SIG-M5 treated with dmso at 0.1 percent for 504 hours (cell line): ENCODE measurements around the gene COMT.

Experiments used
- DNase-seq: peaks from one replicate; lab custom pipeline; 2025; ENCODE audit not compliant: unreplicated experiment; lab: John Stamatoyannopoulos, UW

COMT gene

GRCh38 chr22:19981171-19981960 is 39.8 kb downstream of the COMT start:
- no peak for DNase-seq

- DNase-seq = no peak
Observed at GRCh38 chr22:19981961-19982920, 40.7 kb downstream of the COMT start.

- no peak for DNase-seq
Observed at GRCh38 chr22:19982991-19983578, 41.5 kb downstream of the COMT start.

- DNase-seq = no peak
Observed at GRCh38 chr22:19983741-19984140, 42.2 kb downstream of the COMT start.

- DNase-seq = peak; percentile 10
Observed at GRCh38 chr22:19984201-19984753, 42.7 kb downstream of the COMT start.

GRCh38 chr22:19984851-19985811 is 43.6 kb downstream of the COMT start:
- DNase-seq = no peak

- DNase-seq = no peak
Observed at GRCh38 chr22:19986011-19986409, 44.4 kb downstream of the COMT start.

- peak; percentile 21 for DNase-seq
Observed at GRCh38 chr22:19986410-19987341, 45.1 kb downstream of the COMT start.

GRCh38 chr22:19987394-19988306 is 46.1 kb downstream of the COMT start:
- no peak for DNase-seq

GRCh38 chr22:19988331-19988808 is 46.8 kb downstream of the COMT start:
- no peak for DNase-seq

GRCh38 chr22:19988965-19989724 is 47.6 kb downstream of the COMT start:
- no peak for DNase-seq

- no peak for DNase-seq
Observed at GRCh38 chr22:19989725-19990067, 48.1 kb downstream of the COMT start.

GRCh38 chr22:19990188-19990587 is 48.6 kb downstream of the COMT start:
- DNase-seq = no peak

- DNase-seq = no peak
Observed at GRCh38 chr22:19990609-19991394, 49.2 kb downstream of the COMT start.

GRCh38 chr22:19991395-19991644 is 49.7 kb downstream of the COMT start:
- DNase-seq = no peak

GRCh38 chr22:19991645-19992451 is 50.3 kb downstream of the COMT start:
- no peak for DNase-seq
